ENCODE results near the gene MYO1D.

Gene MYO1D

DNA sequence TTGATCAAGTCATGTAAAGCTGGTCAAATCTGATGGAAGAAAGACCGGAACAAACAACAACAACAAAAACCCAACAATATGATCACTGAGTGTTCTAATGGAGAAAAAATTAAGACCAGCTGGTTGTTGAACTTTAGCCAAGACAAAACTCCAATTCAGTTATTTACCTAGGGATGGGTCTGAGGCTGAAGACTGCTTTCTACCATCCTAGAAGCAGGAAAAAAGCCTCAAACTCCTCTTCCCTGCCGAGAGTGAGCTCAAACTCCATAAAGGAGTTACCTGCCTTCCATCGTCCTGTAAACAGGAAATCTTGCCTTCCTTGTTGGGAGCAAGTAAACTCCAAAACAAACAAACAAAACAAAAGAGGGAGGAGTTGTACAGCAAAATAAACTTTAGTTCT is 28.0 kb upstream of the MYO1D start:
- TF ChIP-seq NFIC (IDR thresholded peaks at IDR 0.05) (no peak), FOXM1 (IDR thresholded peaks at IDR 0.05; ENCODE audit: borderline replicate concordance, low read depth) (no peak), REST (IDR thresholded peaks at IDR 0.05; ENCODE audit: low read depth) (no peak), ZBTB7A (IDR thresholded peaks at IDR 0.05; ENCODE audit: low read depth) (no peak), TEAD4 (IDR thresholded peaks at IDR 0.05) (no peak), EP300 (IDR thresholded peaks at IDR 0.05; ENCODE audit: borderline replicate concordance) (no peak), CREB1 (IDR thresholded peaks at IDR 0.05; ENCODE audit: low read depth) (no peak), CEBPB (IDR thresholded peaks at IDR 0.05) (no peak), TAF1 (IDR thresholded peaks at IDR 0.05; ENCODE audit: low read depth) (no peak), YY1 (IDR thresholded peaks at IDR 0.05; ENCODE audit: low read depth) (no peak), TCF12 (IDR thresholded peaks at IDR 0.05; ENCODE audit: low read depth) (no peak), EGR1 (IDR thresholded peaks at IDR 0.05) (no peak)
- TF ChIP-seq, protein P1, sequence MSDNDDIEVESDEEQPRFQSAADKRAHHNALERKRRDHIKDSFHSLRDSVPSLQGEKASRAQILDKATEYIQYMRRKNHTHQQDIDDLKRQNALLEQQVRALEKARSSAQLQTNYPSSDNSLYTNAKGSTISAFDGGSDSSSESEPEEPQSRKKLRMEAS (IDR thresholded peaks at IDR 0.05): no peak
- TF ChIP-seq, protein P2, sequence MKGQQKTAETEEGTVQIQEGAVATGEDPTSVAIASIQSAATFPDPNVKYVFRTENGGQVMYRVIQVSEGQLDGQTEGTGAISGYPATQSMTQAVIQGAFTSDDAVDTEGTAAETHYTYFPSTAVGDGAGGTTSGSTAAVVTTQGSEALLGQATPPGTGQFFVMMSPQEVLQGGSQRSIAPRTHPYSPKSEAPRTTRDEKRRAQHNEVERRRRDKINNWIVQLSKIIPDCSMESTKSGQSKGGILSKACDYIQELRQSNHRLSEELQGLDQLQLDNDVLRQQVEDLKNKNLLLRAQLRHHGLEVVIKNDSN (IDR thresholded peaks at IDR 0.05): no peak

DNA sequence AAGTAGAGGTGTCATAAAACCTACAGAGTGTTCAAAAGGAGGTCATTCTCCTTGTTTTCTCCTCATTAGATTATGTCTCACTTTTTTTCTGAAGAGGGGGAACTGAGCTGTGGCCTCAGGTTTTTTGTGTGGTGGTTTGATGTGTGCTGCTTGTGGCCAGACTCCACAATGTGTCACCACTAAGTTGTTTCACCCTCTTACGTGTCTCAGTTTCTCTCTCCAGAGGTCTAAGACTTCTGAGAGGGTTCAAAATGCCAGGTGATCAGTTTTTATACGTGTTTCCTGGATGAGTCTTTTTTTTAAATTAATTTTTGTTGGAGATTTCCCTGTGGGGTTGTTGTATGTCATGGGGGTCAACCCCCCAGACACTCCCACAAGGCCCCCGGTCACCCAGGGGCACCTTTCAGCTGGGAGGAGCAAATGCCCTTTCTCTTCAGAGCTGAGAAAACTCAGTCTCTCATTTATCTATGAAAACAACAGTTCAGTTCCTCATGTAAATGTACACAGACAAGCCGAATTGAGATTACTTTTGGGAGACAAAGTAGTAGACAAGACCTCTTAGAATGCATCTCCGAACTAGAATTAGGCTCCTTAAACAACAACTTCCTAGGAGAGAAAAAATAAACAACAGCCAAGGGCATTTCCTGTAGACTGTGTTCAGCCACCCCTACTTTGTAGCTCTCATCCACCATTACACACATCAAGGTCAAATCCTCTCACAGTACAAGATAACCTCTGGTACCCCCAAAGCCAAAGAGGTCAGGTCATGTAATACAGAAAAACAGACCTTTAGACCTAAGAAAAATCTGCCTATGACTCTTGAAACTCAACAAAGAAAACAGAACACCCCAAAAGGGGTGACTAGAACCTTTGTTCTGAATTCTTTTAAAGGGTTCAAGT is 27.1 kb upstream of the MYO1D start:
- no peak for TF ChIP-seq EGR1 (IDR thresholded peaks at IDR 0.05)
- TF ChIP-seq EP300 (IDR thresholded peaks at IDR 0.05; ENCODE audit: borderline replicate concordance): no peak
- no peak for TF ChIP-seq CEBPB (IDR thresholded peaks at IDR 0.05)
- TF ChIP-seq FOXM1 (IDR thresholded peaks at IDR 0.05; ENCODE audit: borderline replicate concordance, low read depth): no peak
- no peak for TF ChIP-seq TCF12 (IDR thresholded peaks at IDR 0.05; ENCODE audit: low read depth)
- no peak for TF ChIP-seq REST (IDR thresholded peaks at IDR 0.05; ENCODE audit: low read depth)
- TF ChIP-seq, protein P2 (IDR thresholded peaks at IDR 0.05): no peak
- TF ChIP-seq YY1 (IDR thresholded peaks at IDR 0.05; ENCODE audit: low read depth): no peak
- TF ChIP-seq RAD21 (IDR thresholded peaks at IDR 0.05; ENCODE audit: low read depth): no peak
- TF ChIP-seq CREB1 (IDR thresholded peaks at IDR 0.05; ENCODE audit: low read depth): no peak
- no peak for TF ChIP-seq NFIC (IDR thresholded peaks at IDR 0.05)
- TF ChIP-seq ZBTB7A (IDR thresholded peaks at IDR 0.05; ENCODE audit: low read depth): no peak
- TF ChIP-seq TEAD4 (IDR thresholded peaks at IDR 0.05): no peak
- TF ChIP-seq, protein P1 (IDR thresholded peaks at IDR 0.05): no peak
- TF ChIP-seq TAF1 (IDR thresholded peaks at IDR 0.05; ENCODE audit: low read depth): no peak

DNA sequence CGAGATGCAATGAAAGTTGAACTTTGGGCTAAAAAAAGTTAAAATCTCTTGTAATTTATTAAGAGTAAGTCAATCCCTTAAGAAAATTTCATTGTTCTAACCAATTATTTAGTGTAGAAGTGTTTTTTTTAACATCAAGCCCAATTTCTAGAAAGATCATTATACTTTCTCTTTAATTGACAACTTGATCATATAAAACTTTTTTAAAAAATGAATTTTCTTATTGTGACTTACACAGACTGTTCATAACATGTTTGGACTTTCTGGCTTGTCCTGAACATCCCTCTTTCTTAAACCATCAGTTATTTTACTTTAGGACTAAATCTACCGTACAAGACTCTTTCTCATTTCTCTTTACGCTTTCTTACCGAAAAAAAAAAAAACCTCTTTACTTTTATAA is 24.8 kb upstream of the MYO1D start:
- TF ChIP-seq REST (IDR thresholded peaks at IDR 0.05; ENCODE audit: low read depth) (no peak), TAF1 (IDR thresholded peaks at IDR 0.05; ENCODE audit: low read depth) (no peak), EGR1 (IDR thresholded peaks at IDR 0.05) (no peak), FOXM1 (IDR thresholded peaks at IDR 0.05; ENCODE audit: borderline replicate concordance, low read depth) (no peak), TEAD4 (IDR thresholded peaks at IDR 0.05) (no peak), CEBPB (IDR thresholded peaks at IDR 0.05) (no peak)
- TF ChIP-seq, protein P1 (IDR thresholded peaks at IDR 0.05): no peak

Data from Ishikawa (cell line).